ENCODE data around the gene BICDL2.

DNA sequence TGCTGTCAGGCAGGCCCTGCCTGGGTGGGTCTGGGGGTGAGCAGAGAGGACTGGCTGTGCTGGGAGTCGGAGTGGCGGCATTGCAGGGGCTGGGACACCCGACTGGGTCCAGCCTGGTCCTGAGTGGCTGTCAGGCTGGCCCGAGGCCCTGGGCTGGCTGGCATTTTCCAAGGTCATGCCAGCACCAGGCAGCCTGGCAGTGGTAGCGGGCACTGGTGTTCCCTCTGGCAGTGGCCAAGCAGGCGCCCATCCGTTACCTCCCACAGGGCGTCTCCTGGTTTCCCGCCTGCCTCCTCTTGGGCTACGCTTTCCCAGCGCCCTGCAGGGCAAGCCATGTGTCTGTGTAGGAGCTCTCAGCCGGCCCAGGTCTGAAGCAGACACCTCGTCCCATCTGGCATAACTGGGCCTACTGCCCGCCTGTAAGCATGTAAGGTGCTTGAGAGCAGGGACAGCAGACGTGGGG is 50.8 kb downstream of the BICDL2 start:
- no peak for TF ChIP-seq CTCF (IDR thresholded peaks at IDR 0.05)
- TF ChIP-seq FOSL2 (IDR thresholded peaks at IDR 0.05) = no peak
- no peak for TF ChIP-seq FOSL2 (CRISPR knock-in tag; IDR thresholded peaks at IDR 0.05)
- TF ChIP-seq CBX8 (IDR thresholded peaks at IDR 0.05) = no peak
- TF ChIP-seq MYC (IDR thresholded peaks at IDR 0.05; ENCODE audit: borderline replicate concordance, low read length) = no peak
- no peak for TF ChIP-seq POLR2A (IDR thresholded peaks at IDR 0.05; ENCODE audit: low read length)
- no peak for TF ChIP-seq ELK1 (IDR thresholded peaks at IDR 0.05; ENCODE audit: low read depth, low read length)
- TF ChIP-seq JUN (IDR thresholded peaks at IDR 0.05) = no peak
- TF ChIP-seq TP53 (CRISPR knock-in tag; IDR thresholded peaks at IDR 0.05) = no peak
- TF ChIP-seq POLR2AphosphoS2 (conservative IDR thresholded peaks at IDR 0.05; ENCODE audit: low read length) = no peak
- no peak for TF ChIP-seq GATA3 (IDR thresholded peaks at IDR 0.05; ENCODE audit: borderline replicate concordance)
- TF ChIP-seq RFX5 (IDR thresholded peaks at IDR 0.05) = no peak
- TF ChIP-seq, protein P1, sequence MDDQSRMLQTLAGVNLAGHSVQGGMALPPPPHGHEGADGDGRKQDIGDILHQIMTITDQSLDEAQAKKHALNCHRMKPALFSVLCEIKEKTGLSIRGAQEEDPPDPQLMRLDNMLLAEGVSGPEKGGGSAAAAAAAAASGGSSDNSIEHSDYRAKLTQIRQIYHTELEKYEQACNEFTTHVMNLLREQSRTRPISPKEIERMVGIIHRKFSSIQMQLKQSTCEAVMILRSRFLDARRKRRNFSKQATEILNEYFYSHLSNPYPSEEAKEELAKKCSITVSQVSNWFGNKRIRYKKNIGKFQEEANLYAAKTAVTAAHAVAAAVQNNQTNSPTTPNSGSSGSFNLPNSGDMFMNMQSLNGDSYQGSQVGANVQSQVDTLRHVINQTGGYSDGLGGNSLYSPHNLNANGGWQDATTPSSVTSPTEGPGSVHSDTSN (IDR thresholded peaks at IDR 0.05) = no peak
